Fibroblast of villous mesenchyme (primary cell): ENCODE results near the gene AZIN2. TPM values are rescaled to one million over a fixed set of nuclear protein-coding genes. Genes with fewer than 3 reads are reported as not detected.

Source experiments
- DNase-seq: peaks from one replicate; pipeline ENCODE4 v3.0.0-alpha.2; 2010; ENCODE audit warnings: low read depth
- H3K4me3 ChIP-seq: 2 replicates; pipeline ENCODE4 v1.5.1; 2011; ENCODE audit warnings: low read depth, mild to moderate bottlenecking, low read length
- total RNA-seq: library from RNA; depleted of rRNA; stranded (reverse); fragments of >200 nt; gene quantifications from 2 replicates; pipeline ENCODE4 v1.2.3, GENCODE V29; 2012
- TF ChIP-seq, protein P1 (sequence below): IDR thresholded peaks from 2 replicates; pipeline ENCODE4 v1.5.1; 2012; ENCODE audit warnings: low read depth, mild to moderate bottlenecking, low read length; ENCODE audit not compliant: insufficient read depth

The AZIN2 gene
- total RNA-seq, 1 donor, result 2.6 TPM

DNA sequence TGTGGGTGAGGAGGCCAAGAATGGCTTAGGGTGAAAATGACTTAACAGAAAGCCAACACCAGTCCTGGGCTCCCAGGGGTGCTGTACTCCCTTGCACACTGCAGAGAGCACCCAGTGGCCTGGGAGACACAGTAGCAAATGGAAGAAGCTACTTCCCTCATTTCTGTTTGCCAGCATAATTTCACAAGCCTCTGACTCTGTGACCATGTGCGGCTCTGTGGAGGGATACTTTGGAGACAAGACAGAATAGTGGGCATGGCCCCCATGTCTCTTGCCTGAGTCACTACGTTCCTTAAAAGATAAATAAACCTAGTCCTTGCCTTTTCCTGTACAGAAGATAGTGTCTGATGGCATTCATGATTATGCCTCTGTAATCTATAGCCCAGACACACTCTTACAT is 62.7 kb downstream of the AZIN2 start:
- peak; percentile 91 for DNase-seq
- H3K4me3 ChIP-seq, result no peak overlapping the region
- TF ChIP-seq, protein P1, sequence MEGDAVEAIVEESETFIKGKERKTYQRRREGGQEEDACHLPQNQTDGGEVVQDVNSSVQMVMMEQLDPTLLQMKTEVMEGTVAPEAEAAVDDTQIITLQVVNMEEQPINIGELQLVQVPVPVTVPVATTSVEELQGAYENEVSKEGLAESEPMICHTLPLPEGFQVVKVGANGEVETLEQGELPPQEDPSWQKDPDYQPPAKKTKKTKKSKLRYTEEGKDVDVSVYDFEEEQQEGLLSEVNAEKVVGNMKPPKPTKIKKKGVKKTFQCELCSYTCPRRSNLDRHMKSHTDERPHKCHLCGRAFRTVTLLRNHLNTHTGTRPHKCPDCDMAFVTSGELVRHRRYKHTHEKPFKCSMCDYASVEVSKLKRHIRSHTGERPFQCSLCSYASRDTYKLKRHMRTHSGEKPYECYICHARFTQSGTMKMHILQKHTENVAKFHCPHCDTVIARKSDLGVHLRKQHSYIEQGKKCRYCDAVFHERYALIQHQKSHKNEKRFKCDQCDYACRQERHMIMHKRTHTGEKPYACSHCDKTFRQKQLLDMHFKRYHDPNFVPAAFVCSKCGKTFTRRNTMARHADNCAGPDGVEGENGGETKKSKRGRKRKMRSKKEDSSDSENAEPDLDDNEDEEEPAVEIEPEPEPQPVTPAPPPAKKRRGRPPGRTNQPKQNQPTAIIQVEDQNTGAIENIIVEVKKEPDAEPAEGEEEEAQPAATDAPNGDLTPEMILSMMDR, result no peak

DNA sequence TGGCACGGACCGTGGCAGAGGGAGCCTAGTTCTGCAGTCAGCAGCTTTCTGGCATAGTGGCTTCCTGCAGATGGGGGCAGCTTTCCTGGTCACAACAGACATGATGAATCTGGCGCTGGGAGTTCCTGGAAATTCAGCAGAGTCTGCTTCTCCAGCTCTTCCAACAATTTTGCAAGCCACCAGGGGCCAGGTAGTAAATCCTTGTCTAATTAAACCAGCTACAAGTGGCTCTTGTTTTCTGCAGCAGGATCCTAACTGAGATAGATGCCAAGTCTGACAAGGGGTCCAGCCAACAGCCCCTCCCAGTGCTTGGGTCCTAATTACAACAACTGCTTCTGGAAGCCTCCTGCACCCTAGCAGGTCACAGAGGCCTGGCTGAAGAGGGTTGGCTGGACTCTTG is 65.0 kb downstream of the AZIN2 start:
- TF ChIP-seq, protein P1, result no peak
- DNase-seq, result no peak
- H3K4me3 ChIP-seq, result no peak overlapping the region

DNA sequence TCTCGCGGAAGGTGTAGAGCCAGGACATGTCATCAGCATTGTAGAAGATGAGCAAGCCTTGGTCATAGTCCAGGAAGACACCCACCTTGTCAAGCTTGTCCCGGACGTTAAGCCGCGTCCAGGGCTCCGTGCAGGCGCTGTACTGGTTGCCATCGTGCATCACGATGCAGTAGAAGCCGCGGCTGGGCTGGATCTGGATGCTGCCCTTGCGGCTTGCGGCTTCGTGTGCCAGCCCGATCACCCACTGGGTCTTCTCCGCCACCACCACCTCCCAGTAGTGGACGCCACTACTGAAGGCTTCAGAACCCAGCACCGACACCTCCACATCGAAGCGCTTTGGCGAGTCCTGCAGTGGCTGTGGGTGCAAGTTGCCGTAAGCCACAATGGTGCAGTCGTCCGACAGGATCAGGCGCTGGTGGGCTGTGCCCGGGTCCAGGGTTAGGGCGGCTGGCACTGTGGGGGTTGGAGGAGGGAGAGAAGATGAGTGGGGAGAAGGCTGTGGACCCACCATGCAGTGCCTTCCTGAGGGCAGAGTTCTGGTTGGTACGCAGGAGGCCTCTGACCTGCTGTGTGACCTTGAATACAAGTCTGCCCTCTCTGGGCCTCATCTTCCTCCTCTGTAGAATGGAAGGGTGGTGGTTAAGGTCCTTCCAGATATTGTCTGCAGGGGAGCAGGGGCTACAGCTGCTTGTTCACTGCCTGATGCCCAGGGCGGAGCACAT is 66.5 kb downstream of the AZIN2 start:
- no peak overlapping the region for H3K4me3 ChIP-seq
- TF ChIP-seq, protein P1, result no peak
- DNase-seq, result no peak

DNA sequence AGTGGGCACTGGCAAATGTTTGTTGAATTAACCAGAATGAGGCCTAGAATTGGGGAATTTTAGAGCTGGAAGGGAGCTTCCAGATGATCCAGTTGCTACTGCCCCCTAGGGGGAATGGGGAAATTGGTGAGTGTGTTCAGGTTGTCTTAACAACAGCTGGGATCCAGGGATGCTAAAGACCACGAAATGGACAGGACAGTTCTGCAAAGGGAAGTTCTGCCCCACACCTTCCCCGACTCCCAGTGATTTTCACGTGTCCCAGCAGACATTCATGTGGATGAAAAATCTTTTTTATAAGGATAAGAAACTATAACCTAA is 67.0 kb downstream of the AZIN2 start:
- peak; percentile 55 for DNase-seq
- no peak overlapping the region for H3K4me3 ChIP-seq
- TF ChIP-seq, protein P1, result peak; percentile 64

DNA sequence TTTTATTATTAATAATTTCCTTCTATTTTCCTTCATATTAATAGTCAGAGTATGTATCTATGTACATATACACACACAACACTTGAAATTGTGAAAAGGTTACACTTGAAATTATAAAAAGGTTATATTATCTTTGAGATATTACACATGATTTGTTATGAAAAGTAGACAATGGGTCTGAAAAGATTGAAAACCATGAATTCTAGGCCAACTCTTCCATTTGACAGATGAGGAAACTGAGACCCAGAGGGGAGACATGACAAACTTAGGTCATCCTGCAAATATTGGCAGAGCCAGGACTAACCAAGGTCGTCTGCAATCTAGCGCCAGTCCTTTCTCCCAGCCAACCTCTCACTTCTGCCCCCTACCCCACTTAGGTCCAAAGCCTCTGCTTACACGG is 67.7 kb downstream of the AZIN2 start:
- no peak for DNase-seq
- TF ChIP-seq, protein P1, result no peak
- no peak overlapping the region for H3K4me3 ChIP-seq

DNA sequence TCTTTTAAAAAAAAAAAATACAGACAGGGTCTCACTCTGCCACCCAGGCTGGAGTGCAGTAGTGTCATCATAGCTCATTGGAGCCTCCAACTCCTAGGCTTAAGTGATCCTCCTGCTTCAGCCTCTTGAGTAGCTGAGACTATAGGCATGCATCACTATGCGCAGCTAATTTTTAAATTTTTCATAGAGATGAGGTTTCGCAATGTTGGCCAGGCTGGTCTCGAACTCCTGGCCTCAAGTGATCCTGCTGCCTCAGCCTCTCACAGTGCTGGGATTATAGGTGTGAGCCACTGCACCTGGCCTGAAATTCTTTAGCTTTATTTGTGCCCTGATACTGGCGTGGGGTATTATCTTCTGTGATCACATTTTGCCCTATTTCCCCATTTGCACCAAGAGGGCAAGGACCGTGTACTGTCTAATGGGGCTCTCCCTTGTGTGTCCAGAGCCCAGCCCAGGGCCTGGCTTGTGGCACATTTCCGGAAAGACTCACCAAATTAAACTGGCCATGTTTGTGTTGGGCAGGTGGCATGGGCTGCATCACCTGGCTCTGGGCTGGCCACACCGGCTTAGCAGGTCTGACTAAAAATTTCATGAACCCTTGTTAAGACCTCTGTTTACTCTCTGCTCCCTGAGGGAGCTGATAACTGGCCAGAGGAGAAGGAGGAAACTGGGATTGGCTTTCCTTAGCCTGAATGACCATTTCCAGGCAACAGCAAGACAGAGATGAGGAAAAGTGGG is 68.7 kb downstream of the AZIN2 start:
- no peak for DNase-seq
- no peak overlapping the region for H3K4me3 ChIP-seq
- TF ChIP-seq, protein P1, result no peak
